Neutrophil (primary cell): ENCODE data around the gene MIA2.
"Not testable (repeated sequence)": the region's sequence is repeated elsewhere in the genome, so short reads cannot be mapped to it uniquely, and the experiment has no call there.

Source experiments
- H3K27ac ChIP-seq: fragments of 200-600 bp; sonication (generic); 2 replicates; pipeline ENCODE4 v1.5.1; 2016; ENCODE audit warnings: mild to moderate bottlenecking, moderate library complexity
- H3K27me3 ChIP-seq: fragments of 200-600 bp; sonication (generic); 2 replicates; pipeline ENCODE4 v1.6.0; 2016; ENCODE audit warnings: mild to moderate bottlenecking
- H3K36me3 ChIP-seq: fragments of 200-600 bp; sonication (generic); 2 replicates; pipeline ENCODE4 v1.5.1; 2017
- H3K4me1 ChIP-seq, 2 experiments: fragments of 200-600 bp in 1 of 2; sonication (generic) in 1 of 2; 1 replicate in 1 of 2; 2 replicates in 1 of 2; pipeline versions ENCODE4 v1.5.1 to v1.6.1; 2013 to 2016; ENCODE audit warnings: low read depth in 1 of 2, low read length in 1 of 2, mild to moderate bottlenecking in 1 of 2, moderate library complexity in 1 of 2; ENCODE audit not compliant: control insufficient read depth in 1 of 2, insufficient read depth in 1 of 2
- H3K4me3 ChIP-seq, 2 experiments: fragments of 200-600 bp in 1 of 2; sonication (generic) in 1 of 2; 1 replicate in 1 of 2; 2 replicates in 1 of 2; pipeline ENCODE4 v1.5.1; 2013 to 2016; ENCODE audit warnings: low read depth in 1 of 2, low read length in 1 of 2, mild to moderate bottlenecking in 1 of 2, moderate library complexity in 1 of 2
- H3K9me3 ChIP-seq: fragments of 200-600 bp; sonication (generic); 2 replicates; pipeline ENCODE4 v1.5.1; 2016
- TF ChIP-seq, protein P1 (sequence below): fragments of 200-600 bp; sonication (generic); IDR thresholded peaks from 2 replicates; pipeline ENCODE4 v1.5.1; 2016; ENCODE audit warnings: antibody characterized with exemption

The MIA2 gene

DNA sequence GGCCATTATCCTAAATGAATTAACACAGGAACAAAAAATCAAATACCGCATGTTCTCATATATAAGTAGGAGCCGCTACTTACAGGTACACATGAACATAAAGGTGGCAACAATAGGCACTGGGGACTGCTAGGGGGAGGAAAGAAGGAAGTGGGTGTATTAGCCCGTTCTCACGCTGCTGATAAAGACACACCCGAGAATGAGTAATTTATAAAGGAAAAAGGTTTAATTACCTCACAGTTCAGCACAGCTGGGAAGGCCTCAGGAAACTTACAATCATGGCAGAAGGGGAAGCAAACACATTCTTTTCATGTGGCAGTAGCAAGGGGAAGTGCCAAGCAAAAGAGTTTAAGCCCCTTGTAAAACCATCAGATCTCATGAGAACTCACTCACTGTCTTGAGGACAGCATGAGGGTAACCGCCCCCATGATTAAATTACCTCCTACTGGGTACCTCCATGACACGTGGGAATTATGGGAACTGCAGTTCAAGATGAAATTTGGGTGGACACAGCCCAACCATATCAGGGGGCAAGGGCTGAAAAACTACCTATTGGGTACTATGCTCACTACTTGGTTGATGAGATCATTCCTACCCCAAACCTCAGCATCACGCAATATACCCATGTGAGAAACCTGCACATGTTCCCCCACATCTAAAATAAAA, 16.4 kb upstream of the MIA2 start:
- no peaks in the 10 kb centered on the region for H3K9me3 ChIP-seq
- H3K27me3 ChIP-seq, result no peaks in the 10 kb centered on the region
- H3K36me3 ChIP-seq, result no peaks in the 10 kb centered on the region
- peaks cover 6 to 9% of the 10 kb centered on the region in 2 experiments for H3K4me1 ChIP-seq
- no peak overlapping the region for H3K27ac ChIP-seq
- TF ChIP-seq, protein P1, sequence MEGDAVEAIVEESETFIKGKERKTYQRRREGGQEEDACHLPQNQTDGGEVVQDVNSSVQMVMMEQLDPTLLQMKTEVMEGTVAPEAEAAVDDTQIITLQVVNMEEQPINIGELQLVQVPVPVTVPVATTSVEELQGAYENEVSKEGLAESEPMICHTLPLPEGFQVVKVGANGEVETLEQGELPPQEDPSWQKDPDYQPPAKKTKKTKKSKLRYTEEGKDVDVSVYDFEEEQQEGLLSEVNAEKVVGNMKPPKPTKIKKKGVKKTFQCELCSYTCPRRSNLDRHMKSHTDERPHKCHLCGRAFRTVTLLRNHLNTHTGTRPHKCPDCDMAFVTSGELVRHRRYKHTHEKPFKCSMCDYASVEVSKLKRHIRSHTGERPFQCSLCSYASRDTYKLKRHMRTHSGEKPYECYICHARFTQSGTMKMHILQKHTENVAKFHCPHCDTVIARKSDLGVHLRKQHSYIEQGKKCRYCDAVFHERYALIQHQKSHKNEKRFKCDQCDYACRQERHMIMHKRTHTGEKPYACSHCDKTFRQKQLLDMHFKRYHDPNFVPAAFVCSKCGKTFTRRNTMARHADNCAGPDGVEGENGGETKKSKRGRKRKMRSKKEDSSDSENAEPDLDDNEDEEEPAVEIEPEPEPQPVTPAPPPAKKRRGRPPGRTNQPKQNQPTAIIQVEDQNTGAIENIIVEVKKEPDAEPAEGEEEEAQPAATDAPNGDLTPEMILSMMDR, result no peak
- H3K4me3 ChIP-seq, result no peak overlapping the region

DNA sequence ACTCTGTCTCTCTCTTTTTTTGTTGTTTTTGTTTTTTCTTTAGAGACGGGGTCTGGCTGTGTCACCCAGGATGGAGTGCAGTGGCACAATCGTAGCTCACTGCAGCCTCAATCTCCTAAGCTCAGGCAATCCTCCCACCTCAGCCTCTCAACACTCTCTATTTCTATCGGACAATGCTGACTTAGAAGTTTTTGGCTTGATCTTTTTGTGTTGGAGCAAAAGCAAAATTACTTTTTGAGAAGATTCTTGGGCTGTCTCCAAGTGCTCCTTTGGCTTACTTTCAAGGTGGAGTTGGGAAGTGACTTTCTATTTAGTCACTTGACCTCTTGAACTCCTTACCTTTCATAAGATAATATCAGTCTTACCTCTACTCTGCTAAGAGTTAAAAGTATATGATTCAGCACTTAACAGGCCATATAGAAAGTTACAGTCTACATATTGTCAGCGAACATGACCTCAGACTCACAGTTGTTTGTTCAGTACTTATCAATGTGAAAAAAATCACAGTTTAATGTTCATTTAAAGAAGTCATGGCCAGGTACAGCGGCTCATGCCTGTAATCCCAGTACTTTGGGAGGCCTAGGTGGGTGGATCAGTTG, 15.4 kb upstream of the MIA2 start:
- TF ChIP-seq, protein P1, result no peak
- H3K4me3 ChIP-seq, result no peak overlapping the region
- H3K36me3 ChIP-seq, result no peaks in the 10 kb centered on the region
- H3K4me1 ChIP-seq, result peaks cover 0 to under 1% of the 10 kb centered on the region in 2 experiments
- H3K27me3 ChIP-seq, result no peaks in the 10 kb centered on the region
- H3K27ac ChIP-seq, result no peak overlapping the region
- H3K9me3 ChIP-seq, result no peaks in the 10 kb centered on the region

DNA sequence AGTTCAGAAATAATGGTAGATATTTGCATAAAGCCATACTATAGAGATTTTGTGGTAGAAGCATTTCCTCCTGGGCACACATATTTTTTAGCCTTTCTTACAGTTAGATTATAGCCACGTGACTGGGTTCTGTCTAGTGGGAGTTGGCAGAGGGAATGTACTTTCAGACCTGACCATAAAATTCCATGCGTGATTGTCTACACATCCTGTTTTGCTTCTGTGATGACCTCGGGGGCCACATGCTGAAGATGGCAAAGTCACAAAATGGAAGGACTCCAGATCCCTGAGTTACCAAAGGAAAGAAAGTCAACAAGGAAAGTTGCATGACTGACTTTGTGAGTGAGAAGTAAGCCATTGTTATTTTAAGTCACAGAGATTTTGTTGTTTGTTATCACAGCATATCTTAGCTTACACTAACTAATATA, 14.6 kb upstream of the MIA2 start:
- TF ChIP-seq, protein P1, result no peak
- Histone ChIP-seq H3K4me1 (no peaks in the 10 kb centered on the region), H3K27ac (no peak overlapping the region), H3K27me3 (no peaks in the 10 kb centered on the region), H3K4me3 (no peak overlapping the region), H3K36me3 (no peaks in the 10 kb centered on the region), H3K9me3 (no peaks in the 10 kb centered on the region)

DNA sequence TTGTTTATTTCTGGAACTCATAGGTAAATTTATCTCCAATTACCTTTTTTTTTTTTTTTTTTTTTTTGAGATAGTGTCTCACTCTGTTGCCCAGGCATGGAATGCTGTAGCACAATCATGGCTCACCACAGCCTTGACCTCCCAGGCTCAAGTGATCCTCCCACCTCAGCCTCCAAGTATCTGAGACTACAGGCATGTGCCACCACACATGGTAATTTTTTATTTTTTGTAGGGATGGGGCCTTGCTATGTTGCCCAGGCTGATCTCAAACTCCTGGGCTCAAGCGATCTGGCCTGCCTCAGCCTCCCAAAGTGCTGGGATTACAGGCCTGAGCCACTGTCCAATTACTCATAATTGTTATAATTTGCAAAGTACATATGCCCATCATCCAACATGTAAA, 13.2 kb upstream of the MIA2 start:
- not testable (repeated sequence) for H3K27me3 ChIP-seq, H3K9me3 ChIP-seq, H3K36me3 ChIP-seq, H3K27ac ChIP-seq, H3K4me3 ChIP-seq, H3K4me1 ChIP-seq

DNA sequence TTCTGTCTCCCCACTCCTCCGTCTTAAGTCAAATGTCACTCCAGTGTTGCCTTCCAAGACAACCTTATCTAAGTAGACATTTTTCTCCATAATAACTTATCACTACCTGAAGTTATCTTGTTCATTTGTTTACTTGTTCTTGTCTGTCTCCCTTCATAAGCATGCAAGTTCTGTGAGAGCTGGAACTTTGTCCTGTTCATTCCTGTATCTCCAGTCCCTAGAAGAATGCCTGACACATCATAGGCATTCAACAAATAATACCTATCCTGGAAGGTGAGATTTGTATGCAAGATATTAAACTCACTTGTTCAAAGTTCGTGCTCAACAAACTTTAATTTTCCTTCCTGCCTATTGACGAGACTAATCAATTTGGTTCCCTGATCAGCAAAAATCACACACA, 5.7 kb upstream of the MIA2 start:
- H3K36me3 ChIP-seq, result no peaks in the 10 kb centered on the region
- no peak overlapping the region for H3K27ac ChIP-seq
- peaks cover 5 to 7% of the 10 kb centered on the region in 2 experiments for H3K4me1 ChIP-seq
- TF ChIP-seq, protein P1, result no peak
- H3K27me3 ChIP-seq, result no peaks in the 10 kb centered on the region
- no peaks in the 10 kb centered on the region for H3K9me3 ChIP-seq
- no peak overlapping the region for H3K4me3 ChIP-seq

DNA sequence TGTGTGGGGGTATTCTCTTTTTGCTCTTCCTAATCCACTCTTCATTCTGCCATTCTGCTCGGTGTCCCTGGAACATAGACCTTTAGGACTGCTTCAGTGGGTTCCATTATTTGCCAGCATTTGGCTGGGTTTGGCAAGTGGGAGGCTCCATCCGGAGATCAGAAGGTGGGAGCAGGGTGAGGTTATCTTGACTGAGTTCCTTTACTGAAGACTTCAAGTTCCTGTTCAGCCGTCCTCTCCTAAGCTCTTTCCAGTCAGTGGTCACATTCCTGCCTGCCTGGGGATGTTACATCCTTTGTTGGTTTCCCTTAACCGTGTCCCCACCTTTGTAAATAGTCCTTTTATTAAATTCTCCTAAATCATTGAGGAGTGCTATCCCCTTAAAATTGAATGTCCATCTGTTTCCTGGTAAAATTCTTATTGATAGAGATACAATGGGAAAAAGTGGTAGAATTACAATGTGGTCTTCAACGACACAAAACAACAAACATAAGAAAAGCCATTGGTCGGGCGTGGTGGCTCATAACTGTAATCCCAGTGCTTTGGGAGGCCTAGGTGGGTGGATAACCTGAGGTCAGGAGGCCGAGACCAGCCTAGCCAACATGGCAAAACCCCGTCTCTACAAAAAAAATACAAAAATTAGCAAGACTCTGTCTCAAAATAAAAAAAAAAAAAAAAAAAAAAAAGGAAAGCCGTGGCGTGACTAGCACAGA, 5.0 kb upstream of the MIA2 start:
- no peak overlapping the region for H3K4me3 ChIP-seq
- TF ChIP-seq, protein P1, result no peak
- no peaks in the 10 kb centered on the region for H3K9me3 ChIP-seq
- H3K27me3 ChIP-seq, result no peaks in the 10 kb centered on the region
- H3K36me3 ChIP-seq, result no peaks in the 10 kb centered on the region
- no peak overlapping the region for H3K27ac ChIP-seq
- H3K4me1 ChIP-seq, result peaks cover 8 to 11% of the 10 kb centered on the region in 2 experiments
